WI38 (cell line): ENCODE results near the gene PLEKHA7.

ENCODE experiments used
- H3K4me3 ChIP-seq: 2 replicates; pipeline ENCODE4 v1.5.1; 2011; ENCODE audit warnings: low read depth, mild to moderate bottlenecking, control low read depth, low read length
- TF ChIP-seq, protein P1 (sequence below): IDR thresholded peaks from 2 replicates; pipeline ENCODE4 v1.5.1; 2012; ENCODE audit warnings: low read depth, mild to moderate bottlenecking, control low read depth, low read length

PLEKHA7 gene

GRCh38 chr11:17026487-17027082, 12.4 kb upstream of the PLEKHA7 start:
- no peak overlapping the region for H3K4me3 ChIP-seq
- TF ChIP-seq, protein P1, sequence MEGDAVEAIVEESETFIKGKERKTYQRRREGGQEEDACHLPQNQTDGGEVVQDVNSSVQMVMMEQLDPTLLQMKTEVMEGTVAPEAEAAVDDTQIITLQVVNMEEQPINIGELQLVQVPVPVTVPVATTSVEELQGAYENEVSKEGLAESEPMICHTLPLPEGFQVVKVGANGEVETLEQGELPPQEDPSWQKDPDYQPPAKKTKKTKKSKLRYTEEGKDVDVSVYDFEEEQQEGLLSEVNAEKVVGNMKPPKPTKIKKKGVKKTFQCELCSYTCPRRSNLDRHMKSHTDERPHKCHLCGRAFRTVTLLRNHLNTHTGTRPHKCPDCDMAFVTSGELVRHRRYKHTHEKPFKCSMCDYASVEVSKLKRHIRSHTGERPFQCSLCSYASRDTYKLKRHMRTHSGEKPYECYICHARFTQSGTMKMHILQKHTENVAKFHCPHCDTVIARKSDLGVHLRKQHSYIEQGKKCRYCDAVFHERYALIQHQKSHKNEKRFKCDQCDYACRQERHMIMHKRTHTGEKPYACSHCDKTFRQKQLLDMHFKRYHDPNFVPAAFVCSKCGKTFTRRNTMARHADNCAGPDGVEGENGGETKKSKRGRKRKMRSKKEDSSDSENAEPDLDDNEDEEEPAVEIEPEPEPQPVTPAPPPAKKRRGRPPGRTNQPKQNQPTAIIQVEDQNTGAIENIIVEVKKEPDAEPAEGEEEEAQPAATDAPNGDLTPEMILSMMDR, result no peak

DNA sequence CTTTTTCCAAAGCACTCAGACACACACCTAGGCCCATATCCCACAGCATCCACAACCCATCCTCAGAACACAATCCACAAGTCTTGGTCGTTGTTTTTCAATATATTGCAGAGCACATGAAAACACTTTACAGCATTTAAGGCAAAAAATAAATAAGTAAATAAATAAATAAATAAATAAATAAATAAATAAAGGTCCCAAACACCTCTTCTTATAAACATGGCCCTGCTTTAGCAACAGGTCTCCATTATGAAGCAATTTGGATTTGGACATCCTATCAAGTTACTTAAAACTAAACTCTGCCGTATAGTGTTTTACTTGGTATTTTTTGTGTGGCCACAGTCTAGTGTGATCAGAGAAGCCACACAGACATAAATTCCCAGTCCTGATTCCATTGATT, 10.7 kb upstream of the PLEKHA7 start:
- TF ChIP-seq, protein P1, result no peak
- H3K4me3 ChIP-seq, result no peak overlapping the region

DNA sequence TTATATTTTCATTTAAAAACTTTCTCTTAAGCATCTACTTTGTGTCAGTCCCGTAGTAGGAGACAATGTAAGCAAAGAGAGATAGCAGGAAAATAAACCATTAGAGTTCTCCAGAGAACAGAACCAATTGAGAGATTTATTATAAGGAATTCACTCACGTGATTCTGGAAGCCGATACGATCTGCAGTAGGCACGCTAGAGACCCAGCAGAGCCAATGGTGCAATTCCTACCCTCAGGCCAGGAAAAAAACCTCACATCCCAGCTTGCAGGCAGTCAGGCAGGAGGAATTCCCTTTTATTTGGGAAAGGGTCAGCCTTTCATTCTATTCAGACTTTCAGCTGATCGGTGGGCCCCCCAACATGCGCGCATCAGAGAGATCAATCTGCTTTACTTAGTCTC, 7.3 kb upstream of the PLEKHA7 start:
- TF ChIP-seq, protein P1, result no peak
- no peak overlapping the region for H3K4me3 ChIP-seq

- no peak overlapping the region for H3K4me3 ChIP-seq
- TF ChIP-seq, protein P1, result no peak
Measured at GRCh38 chr11:17020831-17021230, 6.6 kb upstream of the PLEKHA7 start.

- no peak overlapping the region for H3K4me3 ChIP-seq
- TF ChIP-seq, protein P1, result no peak
Measured at GRCh38 chr11:17019232-17019631, 5.0 kb upstream of the PLEKHA7 start.

DNA sequence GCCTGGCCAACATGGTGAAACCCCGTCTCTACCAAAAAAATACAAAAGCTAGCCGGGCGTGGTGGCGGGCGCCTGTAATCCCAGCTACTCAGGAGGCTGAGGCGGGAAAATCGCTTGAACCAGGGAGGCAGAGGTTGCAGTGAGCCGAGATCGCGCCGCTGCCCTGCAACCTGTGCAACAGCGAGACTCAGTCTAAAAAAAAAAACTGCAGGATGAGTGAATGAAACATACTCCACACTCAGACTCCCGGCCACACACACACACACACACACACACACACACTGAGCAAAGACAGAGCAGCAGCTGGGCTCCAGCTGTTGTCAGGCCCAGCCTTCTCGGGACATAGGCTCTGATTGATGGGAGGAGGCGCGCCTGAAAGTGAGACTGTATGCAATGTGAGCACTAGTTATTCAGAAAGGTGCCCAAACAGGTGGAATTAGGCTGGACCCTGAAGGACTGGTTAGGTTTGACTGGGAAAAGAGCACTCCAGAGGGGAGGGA, 1.5 kb upstream of the PLEKHA7 start:
- TF ChIP-seq, protein P1, result no peak
- no peak overlapping the region for H3K4me3 ChIP-seq

- TF ChIP-seq, protein P1, result no peak
- no peak overlapping the region for H3K4me3 ChIP-seq
Measured at GRCh38 chr11:17014833-17015626, 816 bp upstream of the PLEKHA7 start.
